Stimulated activated memory B cell treated with anti-CD40 and anti-IgM and Interleukin-4, amounts not matched to agents 10 μg/mL and 1 μg/mL and 100 μg/mL, for 72 hours (primary cell): ENCODE data around the gene IFI30.

Experiments
- ATAC-seq: fragments of 150-1000 bp; cut with Tn5 transposase; 2 replicates; pipeline ENCODE4 v1.10.0; 2021
- H3K27ac Mint-ChIP-seq: one replicate; pipeline ENCODE4 v1.8.0; 2022; ENCODE audit warnings: mild to moderate bottlenecking, mixed read lengths
- H3K27me3 Mint-ChIP-seq: one replicate; pipeline ENCODE4 v1.8.0; 2022; ENCODE audit warnings: mixed read lengths
- H3K36me3 Mint-ChIP-seq: one replicate; pipeline ENCODE4 v1.8.0; 2022; ENCODE audit warnings: mixed read lengths
- H3K4me1 Mint-ChIP-seq: one replicate; pipeline ENCODE4 v1.8.0; 2022; ENCODE audit warnings: mixed read lengths
- H3K4me3 Mint-ChIP-seq: one replicate; pipeline ENCODE4 v1.8.0; 2022; ENCODE audit warnings: mild to moderate bottlenecking, moderate library complexity, mixed read lengths
- H3K9me3 Mint-ChIP-seq: one replicate; pipeline ENCODE4 v1.8.0; 2022; ENCODE audit warnings: mixed read lengths

The IFI30 gene

GRCh38 chr19:18218159-18218558 is 44.5 kb downstream of the IFI30 start:
- no peak overlapping the region for H3K27ac Mint-ChIP-seq
- H3K4me1 Mint-ChIP-seq: no peaks in the 10 kb centered on the region
- H3K9me3 Mint-ChIP-seq: no peaks in the 10 kb centered on the region
- H3K36me3 Mint-ChIP-seq: no peaks in the 10 kb centered on the region
- peaks cover 46% of the 10 kb centered on the region for H3K27me3 Mint-ChIP-seq
- ATAC-seq: no peak
- H3K4me3 Mint-ChIP-seq: no peak overlapping the region

- Mint-ChIP-seq H3K9me3 (no peaks in the 10 kb centered on the region), H3K4me1 (no peaks in the 10 kb centered on the region), H3K4me3 (no peak overlapping the region), H3K27me3 (peaks cover 47% of the 10 kb centered on the region), H3K36me3 (no peaks in the 10 kb centered on the region), H3K27ac (no peak overlapping the region)
- ATAC-seq: no peak
Measured at GRCh38 chr19:18218600-18218999, 45.0 kb downstream of the IFI30 start.

- H3K4me1 Mint-ChIP-seq: peaks cover 15% of the 10 kb centered on the region
- H3K36me3 Mint-ChIP-seq: no peaks in the 10 kb centered on the region
- H3K27me3 Mint-ChIP-seq: peaks cover 56% of the 10 kb centered on the region
- H3K4me3 Mint-ChIP-seq: no peak overlapping the region
- H3K9me3 Mint-ChIP-seq: no peaks in the 10 kb centered on the region
- ATAC-seq: no peak
- H3K27ac Mint-ChIP-seq: no peak overlapping the region
Measured at GRCh38 chr19:18219911-18220631, 46.5 kb downstream of the IFI30 start.

DNA sequence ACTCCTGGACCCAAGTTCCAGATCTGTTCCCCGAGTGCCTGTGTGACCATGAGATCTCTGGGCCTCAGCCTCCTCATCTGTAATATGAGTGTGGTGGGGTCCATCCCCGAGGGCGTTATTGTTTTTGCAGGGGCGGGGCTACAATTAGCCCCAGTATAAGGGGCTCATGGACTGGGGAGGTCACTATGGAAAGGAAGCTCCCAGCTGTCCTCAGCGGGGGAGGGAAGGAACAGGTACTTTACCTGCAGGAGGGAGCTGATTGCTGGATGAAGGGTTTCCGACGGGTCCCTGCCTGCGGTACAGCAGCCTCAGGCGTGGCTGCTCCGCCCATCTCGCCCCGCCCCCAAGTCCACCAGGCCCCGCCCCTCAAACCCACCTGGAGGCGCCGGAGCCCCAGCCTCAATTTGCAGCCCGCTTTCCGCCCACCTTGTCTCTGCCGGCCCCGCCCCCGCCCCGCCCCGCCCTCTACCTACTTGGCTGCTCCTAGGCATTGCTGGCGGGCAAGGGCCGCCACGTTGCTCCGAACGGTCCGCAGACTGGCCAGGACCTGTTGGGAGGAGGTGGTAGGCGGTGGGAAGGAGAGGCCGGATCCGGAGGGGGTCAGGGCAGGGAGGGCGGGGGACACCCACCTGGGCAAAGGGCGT is 47.1 kb downstream of the IFI30 start:
- Mint-ChIP-seq H3K9me3 (no peaks in the 10 kb centered on the region), H3K27ac (no peak overlapping the region), H3K36me3 (no peaks in the 10 kb centered on the region), H3K4me1 (peaks cover 21% of the 10 kb centered on the region), H3K27me3 (peaks cover 63% of the 10 kb centered on the region), H3K4me3 (no peak overlapping the region)
- no peak for ATAC-seq

DNA sequence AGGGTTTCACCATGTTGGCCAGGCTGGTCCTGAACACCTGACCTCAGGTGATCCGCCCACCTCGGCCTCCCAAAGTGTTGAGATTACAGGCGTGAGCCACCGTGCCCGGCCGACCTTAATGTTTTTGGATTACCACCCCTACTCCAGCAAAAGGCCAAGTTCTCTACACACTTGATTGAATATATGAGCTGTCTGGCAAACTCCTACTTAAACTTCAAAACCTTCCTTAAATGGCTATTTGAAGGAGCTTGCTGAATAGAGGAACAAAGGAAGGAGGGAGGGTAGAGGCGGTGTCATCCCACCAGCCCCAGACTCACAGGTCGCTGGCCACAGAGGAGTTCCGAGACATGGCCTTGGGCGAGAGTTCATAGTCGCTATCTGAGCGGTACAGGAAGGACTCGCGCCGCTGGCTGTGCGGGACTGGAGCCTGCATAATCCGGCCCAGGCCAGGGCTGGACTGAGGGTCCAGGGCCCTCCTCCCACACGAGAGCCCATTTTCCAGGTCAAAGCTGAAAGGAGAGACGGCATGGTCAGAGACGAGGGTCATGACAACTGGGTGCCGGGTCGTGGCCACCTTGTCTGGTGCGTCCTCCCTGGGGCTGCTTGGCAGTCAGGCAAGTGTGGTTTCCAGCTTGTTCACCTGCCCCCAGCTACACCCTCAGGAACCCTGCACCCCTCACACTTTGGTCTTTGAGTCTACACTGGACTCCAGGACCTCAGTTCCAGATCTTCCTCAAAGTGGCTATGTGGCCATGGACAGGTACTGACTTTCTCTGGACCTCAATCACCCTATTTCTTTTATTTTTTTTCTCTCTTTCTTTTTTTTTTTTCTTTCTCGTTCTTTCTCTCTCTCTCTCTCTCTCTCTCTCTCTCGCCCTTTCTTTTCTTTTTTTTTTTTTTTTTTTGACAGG is 48.5 kb downstream of the IFI30 start:
- no peak overlapping the region for H3K27ac Mint-ChIP-seq
- peaks cover 26% of the 10 kb centered on the region for H3K4me1 Mint-ChIP-seq
- peaks cover 75% of the 10 kb centered on the region for H3K27me3 Mint-ChIP-seq
- no peak for ATAC-seq
- no peak overlapping the region for H3K4me3 Mint-ChIP-seq
- no peaks in the 10 kb centered on the region for H3K9me3 Mint-ChIP-seq
- H3K36me3 Mint-ChIP-seq: no peaks in the 10 kb centered on the region

DNA sequence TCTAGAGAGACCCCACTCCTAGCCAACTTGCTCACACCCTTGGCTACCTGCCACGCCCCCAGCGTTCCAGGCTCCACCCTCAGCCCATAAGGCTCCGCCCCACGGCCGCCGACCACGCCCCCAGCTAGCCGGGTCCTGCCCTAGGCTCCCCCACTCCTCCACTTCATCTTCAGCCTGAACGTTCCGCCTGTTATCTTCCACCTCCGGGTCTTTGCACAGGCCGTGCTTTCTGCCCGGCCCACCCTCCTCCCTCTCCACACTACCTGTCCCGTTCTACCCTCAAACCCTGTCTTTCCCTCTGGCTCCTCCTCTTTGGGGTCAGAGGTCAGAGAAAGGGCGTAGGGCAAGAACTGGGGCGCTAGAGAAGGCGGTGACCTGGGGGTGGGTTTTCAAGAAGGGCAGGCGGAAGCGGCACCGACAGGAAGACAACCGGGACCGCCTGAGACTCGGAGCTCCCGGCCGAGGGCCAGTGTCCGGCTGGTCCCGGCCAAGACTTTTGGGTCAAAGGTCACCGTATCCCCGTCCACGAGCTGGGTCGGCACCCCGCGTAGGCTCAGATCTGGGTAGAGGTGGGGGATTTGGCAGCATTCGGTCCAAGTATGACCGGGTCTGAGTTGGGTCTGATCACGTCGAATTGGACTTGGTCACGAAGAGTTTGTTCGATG is 50.4 kb downstream of the IFI30 start:
- H3K4me1 Mint-ChIP-seq: peaks cover 37% of the 10 kb centered on the region
- H3K27ac Mint-ChIP-seq: peak overlapping the region; percentile 78
- peaks cover 87% of the 10 kb centered on the region for H3K27me3 Mint-ChIP-seq
- no peaks in the 10 kb centered on the region for H3K9me3 Mint-ChIP-seq
- H3K36me3 Mint-ChIP-seq: no peaks in the 10 kb centered on the region
- ATAC-seq: no peak
- peak overlapping the region; percentile 87 for H3K4me3 Mint-ChIP-seq

DNA sequence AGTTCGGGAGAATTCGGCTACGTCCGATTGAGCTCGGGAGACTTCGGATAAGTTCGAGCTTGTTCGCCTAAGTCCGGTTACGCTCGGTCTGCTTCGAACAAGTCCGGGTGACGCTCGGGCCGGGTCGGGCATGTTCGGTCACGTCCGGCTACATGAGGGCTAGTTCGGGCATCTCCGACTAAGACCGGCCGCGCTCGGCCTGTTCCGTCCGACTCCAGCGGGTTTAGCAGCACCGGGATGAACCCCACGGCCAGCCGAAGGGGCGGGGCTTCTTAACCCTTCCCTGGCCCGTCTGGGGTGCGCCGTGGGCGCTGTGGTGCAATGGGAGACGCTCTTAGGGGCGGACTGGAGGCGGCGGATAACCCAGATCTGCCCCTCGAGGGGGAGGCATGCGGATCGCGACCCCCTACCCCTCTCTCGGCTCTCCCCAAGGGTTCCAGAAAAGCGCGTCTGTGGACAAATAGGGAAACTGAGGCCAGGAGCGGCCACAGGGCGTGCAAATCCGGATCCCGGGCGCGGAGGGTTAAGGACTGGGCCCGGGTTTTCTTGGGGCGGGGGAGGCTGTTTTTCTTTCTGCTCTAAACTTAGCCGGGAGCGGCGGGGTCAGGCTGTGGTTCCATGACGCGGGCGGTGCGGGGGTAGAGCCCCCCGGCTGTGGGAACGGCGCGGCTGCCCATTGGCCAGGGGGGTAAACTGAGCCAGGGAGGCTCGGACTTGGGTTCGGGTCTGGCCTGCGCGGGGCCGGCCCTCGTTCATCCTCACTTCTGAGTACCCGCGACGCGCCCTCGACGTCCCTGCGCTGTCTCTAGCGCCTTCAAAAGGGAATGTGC is 51.1 kb downstream of the IFI30 start:
- Mint-ChIP-seq H3K4me3 (peak overlapping the region; percentile 87), H3K27me3 (peaks cover 89% of the 10 kb centered on the region), H3K9me3 (no peaks in the 10 kb centered on the region), H3K27ac (peak overlapping the region; percentile 78), H3K36me3 (no peaks in the 10 kb centered on the region), H3K4me1 (peaks cover 37% of the 10 kb centered on the region)
- ATAC-seq: peak; percentile 99

GRCh38 chr19:18225355-18225701 is 51.7 kb downstream of the IFI30 start:
- Mint-ChIP-seq H3K9me3 (no peaks in the 10 kb centered on the region), H3K27me3 (peaks cover 89% of the 10 kb centered on the region), H3K4me1 (peaks cover 37% of the 10 kb centered on the region), H3K27ac (peak overlapping the region; percentile 78), H3K4me3 (peak overlapping the region; percentile 22), H3K36me3 (no peaks in the 10 kb centered on the region)
- no peak for ATAC-seq

DNA sequence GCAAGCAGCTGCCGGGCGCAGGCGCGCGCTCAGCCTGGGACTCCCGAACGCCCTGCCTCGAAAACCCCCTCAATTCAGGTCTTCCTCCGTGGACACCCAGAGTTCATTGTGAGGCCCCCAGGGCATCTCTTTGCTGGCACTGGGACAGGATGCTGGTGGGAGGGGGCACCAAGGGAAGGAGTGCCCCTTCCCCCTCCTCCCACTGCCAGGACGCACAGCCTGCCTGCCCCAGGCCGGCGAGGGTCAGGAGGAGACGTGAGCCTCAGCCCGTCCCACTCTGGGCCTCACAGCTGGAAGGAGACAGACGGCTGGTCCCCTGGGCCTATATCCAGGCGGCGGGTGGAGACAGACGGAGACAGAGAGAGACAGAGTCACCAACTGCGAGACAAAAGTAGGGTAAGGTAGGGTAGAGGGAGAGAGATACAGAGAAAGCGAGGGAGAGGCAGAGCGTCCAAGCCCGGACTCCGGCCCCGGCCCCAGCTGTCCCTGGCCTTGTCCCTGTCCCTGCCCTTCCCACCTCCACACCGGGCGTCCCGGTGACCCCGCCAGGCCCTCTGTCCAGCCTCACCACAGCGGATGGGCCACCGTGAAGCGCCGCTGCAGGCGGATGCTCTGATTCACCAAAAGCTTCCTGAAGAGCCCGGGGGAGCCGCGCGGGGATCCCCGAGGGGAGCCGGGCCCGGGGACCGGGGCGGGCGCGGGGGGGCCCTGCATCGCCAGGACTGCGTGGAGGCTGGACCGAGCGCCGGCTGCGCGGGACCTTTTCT is 52.3 kb downstream of the IFI30 start, which contains the start of gene PDE4C:
Gene PDE4C (minus strand): TSS at position 737 of the 767 bp plus-strand sequence. CDS start 23 bp downstream, at position 714.
- no peak for ATAC-seq
- Mint-ChIP-seq H3K27ac (peak within 1 kb of the TSS; percentile 78), H3K9me3 (no peaks in the 10 kb centered on the region), H3K4me3 (peak within 1 kb of the TSS; percentile 22), H3K36me3 (no peaks in the 10 kb centered on the region), H3K4me1 (peaks cover 42% of the 10 kb centered on the region), H3K27me3 (peaks cover 89% of the 10 kb centered on the region)

DNA sequence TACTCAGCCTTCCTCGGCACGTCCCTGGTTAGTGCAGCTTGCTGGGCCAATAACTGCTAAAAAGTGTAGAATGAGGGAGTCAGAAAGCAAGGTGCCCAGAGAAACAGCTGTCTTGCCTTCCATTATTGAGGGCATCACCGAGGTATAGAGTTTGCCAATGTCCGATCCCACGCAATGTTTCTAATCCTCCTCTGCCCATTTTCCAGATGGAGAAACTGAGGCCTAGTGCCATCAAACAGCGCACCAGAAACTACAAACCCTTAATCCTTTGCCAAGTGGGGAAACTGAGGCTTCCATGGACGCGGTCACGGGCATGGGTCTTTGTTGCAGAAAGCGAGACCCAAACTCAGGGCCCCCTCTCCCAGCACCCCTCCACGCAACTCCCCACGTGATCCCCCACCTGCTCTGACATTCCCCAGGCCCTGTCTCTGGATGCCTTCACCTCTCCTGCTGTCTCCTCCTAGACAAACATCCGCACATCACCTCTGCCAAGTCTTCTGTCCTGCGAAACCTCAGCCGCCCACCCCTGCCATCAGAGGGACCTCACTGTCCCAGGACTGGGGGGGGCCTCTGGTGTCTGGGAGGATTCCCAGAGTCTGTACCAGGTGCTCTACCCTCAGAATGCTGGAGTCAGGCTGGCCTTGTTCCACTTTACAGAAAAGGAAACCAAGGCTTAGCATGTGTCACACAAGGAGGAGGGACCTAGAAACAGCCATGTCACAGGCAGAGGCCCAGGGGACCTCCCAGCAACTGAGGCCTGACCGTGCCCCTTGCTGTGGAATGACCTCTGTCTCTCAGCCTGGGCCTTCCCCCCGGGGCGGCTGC is 53.6 kb downstream of the IFI30 start:
- no peak overlapping the region for H3K4me3 Mint-ChIP-seq
- no peak overlapping the region for H3K27ac Mint-ChIP-seq
- no peaks in the 10 kb centered on the region for H3K36me3 Mint-ChIP-seq
- H3K4me1 Mint-ChIP-seq: peaks cover 55% of the 10 kb centered on the region
- ATAC-seq: no peak
- peaks cover 84% of the 10 kb centered on the region for H3K27me3 Mint-ChIP-seq
- H3K9me3 Mint-ChIP-seq: no peaks in the 10 kb centered on the region
